Immature natural killer cell (primary cell): ENCODE measurements around the gene TSPAN15. TPM values are rescaled to one million over a fixed set of nuclear protein-coding genes. Genes with fewer than 3 reads are reported as not detected.

Source experiments
- DNase-seq, 3 donors: peaks; one replicate each; pipeline ENCODE4 v3.0.0; 2022; ENCODE audit warnings: mixed read lengths in 1 of 3
- H3K27ac Mint-ChIP-seq, 6 donors: one replicate each; pipeline ENCODE4 v1.8.0; 2020; ENCODE audit warnings: mixed read lengths in 6 of 6, mild to moderate bottlenecking in 5 of 6, inconsistent platforms in 4 of 6, moderate library complexity in 3 of 6
- H3K27me3 Mint-ChIP-seq, 3 donors: one replicate each; pipeline ENCODE4 v1.8.0; 2020 to 2021; ENCODE audit warnings: low read depth in 3 of 3, mild to moderate bottlenecking in 3 of 3, mixed read lengths in 3 of 3, moderate library complexity in 3 of 3, inconsistent platforms in 1 of 3
- H3K36me3 Mint-ChIP-seq, 3 donors: one replicate each; pipeline ENCODE4 v1.8.0; 2020; ENCODE audit warnings: mixed read lengths in 3 of 3, inconsistent platforms in 2 of 3, mild to moderate bottlenecking in 2 of 3
- H3K4me1 Mint-ChIP-seq, 2 donors: one replicate each; pipeline ENCODE4 v1.8.0; 2020; ENCODE audit warnings: inconsistent platforms in 2 of 2, mild to moderate bottlenecking in 2 of 2, mixed read lengths in 2 of 2, moderate library complexity in 1 of 2
- H3K4me3 Mint-ChIP-seq, 5 donors: one replicate each; pipeline ENCODE4 v1.8.0; 2020; ENCODE audit warnings: mild to moderate bottlenecking in 5 of 5, mixed read lengths in 5 of 5, inconsistent platforms in 3 of 5, moderate library complexity in 3 of 5
- H3K9me3 Mint-ChIP-seq, 6 donors: one replicate each; pipeline ENCODE4 v1.8.0; 2020; ENCODE audit warnings: mild to moderate bottlenecking in 6 of 6, mixed read lengths in 6 of 6, inconsistent platforms in 4 of 6, moderate library complexity in 3 of 6
- polyA plus RNA-seq, 3 donors: library from polyadenylated mRNA; unstranded; fragments of 300-500 nt; fragmentation: Illumina TruSeq; gene quantifications; one replicate each; pipeline ENCODE4 v1.2.3, GENCODE V29; 2021

Gene TSPAN15
- polyA plus RNA-seq, 3 donors from 2014 or later = 0.39 to 2.4 TPM; not detected in 1

DNA sequence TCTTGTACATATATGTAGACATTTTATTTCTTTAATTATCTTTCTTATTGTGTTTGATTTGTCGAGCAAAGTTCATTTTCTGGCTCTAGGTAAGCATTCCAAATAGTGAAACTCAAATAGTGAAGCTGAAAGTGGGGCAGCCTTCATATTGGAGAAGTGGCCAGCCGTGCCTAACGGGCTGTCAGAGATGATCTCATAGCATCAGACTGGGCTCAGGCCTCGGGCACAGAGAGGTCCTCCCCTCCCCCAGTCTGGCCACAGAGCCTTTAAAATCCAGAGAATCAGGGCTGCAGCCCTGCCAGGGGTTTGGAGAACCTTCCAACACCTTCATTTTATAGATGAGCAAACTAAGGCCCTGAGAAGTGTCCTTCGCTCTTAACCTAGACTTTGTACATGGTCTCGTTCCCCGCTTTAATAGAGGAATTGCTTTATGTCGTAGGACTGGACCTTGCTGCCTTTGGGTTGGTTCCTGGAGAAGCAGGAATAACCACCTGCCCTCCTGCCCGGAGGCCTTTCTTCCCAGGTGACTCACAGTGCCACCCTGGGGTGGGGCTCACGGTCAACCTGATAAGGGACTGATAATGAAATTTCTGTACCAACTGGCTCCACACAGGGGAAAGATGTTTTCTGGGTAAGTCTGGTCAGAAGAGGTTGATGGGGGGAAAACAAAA, 7.3 kb downstream of the TSPAN15 start:
- no peak overlapping the region for H3K4me3 Mint-ChIP-seq

DNA sequence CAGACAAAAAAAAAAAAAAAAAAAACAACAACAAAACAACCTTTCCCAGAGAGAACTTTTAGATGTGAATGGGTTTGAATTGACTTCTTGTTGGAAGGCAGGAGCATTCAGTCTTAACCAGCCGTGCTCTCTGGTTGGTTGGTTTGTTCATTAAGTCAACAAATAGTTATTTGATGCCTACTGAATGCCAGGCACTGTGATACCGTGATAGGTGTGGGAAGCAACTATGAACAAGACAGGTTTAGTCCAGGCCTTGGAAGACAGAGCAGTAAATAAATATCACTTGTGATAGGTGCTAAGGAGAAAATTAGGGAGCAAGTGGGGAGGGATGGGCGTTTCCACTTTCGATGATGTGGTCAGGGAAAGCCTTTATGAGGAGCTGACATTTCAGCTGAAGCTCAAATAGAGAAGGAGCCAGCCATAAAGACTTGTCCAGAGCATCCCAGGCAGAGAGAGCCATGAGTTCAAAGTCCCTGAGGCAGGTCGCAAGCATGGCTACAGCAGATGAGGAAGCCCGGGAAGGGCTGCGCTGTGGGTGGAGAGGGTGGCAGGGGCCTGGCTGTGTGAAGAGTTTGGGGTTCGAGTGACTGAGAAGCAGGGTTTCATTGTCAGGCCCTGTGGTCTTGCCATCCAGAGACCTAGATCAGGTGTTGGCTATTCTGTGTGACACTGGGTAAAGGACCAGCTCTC, 8.0 kb downstream of the TSPAN15 start:
- H3K27me3 Mint-ChIP-seq = peaks cover 1 to 5% (median 4%) of the 10 kb centered on the region in 3 donors
- no peaks in the 10 kb centered on the region for H3K9me3 Mint-ChIP-seq
- no peak overlapping the region for H3K4me3 Mint-ChIP-seq
- H3K36me3 Mint-ChIP-seq = no peaks in the 10 kb centered on the region
- H3K4me1 Mint-ChIP-seq = peaks cover 6% of the 10 kb centered on the region in 2 donors
- no peak for DNase-seq
- no peak overlapping the region for H3K27ac Mint-ChIP-seq

More for the DNA sequence above, 7.3 kb downstream of the TSPAN15 start:
- no peak for DNase-seq
- Mint-ChIP-seq H3K27ac (no peak overlapping the region), H3K27me3 (peaks cover 1 to 5% (median 4%) of the 10 kb centered on the region in 3 donors), H3K4me1 (no peaks in the 10 kb centered on the region), H3K36me3 (no peaks in the 10 kb centered on the region), H3K9me3 (no peaks in the 10 kb centered on the region)

DNA sequence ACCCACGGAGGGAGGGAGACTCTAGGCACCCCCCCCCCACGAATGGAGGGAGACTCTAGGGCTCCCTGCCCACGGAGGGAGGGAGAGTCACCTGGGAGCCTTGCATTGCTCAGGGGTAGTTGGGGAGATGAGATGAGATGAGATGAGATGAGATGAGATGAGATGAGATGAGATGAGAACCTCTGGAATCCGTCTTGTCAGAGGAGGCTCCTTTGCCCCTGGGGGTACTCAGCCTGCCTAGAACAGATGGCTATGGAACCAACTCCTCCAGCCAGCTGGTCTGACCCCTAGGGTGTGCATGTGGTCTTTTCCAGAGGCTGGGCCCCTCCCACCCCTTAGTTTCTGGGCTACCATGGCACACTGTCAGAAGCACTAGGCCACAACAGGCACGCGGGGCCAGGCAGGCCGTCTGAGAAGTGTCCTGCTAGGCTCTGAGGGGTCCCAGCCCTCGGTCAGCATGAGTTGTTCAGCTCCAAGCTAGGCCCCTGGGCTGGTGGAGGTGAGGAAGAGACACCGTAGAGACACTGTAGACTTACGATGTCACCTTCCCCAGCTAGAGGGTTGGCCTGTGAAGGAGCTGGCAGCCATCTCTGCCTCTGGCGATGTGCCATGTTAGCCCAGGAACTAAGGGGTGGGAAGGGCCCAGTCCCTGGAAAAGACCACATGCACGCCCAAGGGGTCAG, 8.8 kb downstream of the TSPAN15 start:
- no peak overlapping the region for H3K27ac Mint-ChIP-seq
- H3K9me3 Mint-ChIP-seq = no peaks in the 10 kb centered on the region
- peaks cover 14% of the 10 kb centered on the region in 2 donors for H3K4me1 Mint-ChIP-seq
- peaks cover 1 to 5% (median 4%) of the 10 kb centered on the region in 3 donors for H3K27me3 Mint-ChIP-seq
- no peak overlapping the region for H3K4me3 Mint-ChIP-seq
- no peaks in the 10 kb centered on the region for H3K36me3 Mint-ChIP-seq
- DNase-seq = no peak

DNA sequence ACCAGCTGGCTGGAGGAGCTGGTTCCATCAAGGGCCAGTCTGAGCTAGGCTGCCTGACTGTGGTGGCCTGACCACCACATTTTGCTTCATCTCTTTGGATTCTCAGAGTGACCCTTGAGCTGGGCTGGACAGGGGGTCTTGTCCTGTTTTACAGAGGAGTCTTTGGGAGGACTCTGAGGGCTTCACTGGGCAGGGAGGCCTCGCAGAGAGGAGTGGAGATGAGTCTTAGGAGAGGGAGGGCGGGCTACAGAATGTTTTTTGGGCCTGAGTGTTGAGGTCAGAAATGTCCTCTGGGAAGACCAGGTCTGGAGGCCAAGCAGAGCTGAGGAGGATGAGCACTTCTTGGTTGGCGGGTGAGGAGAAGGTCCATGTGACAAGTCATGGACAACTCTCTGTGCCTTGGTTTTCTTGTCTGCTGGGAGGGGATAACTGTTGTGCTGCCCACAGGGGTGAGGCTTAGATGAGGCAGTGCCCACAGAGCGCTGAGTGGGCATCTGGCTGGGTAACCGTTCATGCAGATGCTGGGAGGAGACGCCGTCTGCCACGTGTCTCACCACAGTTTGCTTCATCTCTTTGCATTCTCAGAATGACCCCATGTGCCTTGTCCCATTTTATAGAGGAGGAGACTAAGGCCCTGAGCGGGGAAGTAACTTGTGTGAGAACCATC, 9.4 kb downstream of the TSPAN15 start:
- Mint-ChIP-seq H3K4me3 (no peak overlapping the region), H3K4me1 (peaks cover 21% of the 10 kb centered on the region in 2 donors), H3K36me3 (no peaks in the 10 kb centered on the region)

GRCh38 chr10:69461243-69462025, 10.2 kb downstream of the TSPAN15 start:
- Mint-ChIP-seq H3K36me3 (no peaks in the 10 kb centered on the region), H3K4me1 (peaks cover 23 to 28% of the 10 kb centered on the region in 2 donors), H3K27me3 (peaks cover 0 to 7% (median 1%) of the 10 kb centered on the region in 3 donors), H3K27ac (no peak overlapping the region), H3K4me3 (no peak overlapping the region), H3K9me3 (no peaks in the 10 kb centered on the region)
- DNase-seq = no peak

More for the DNA sequence above, 9.4 kb downstream of the TSPAN15 start:
- no peak for DNase-seq
- H3K27ac Mint-ChIP-seq = peak overlapping the region in 2 of 6 donors; percentile 10 to 32
- H3K9me3 Mint-ChIP-seq = no peaks in the 10 kb centered on the region
- peaks cover 1 to 7% (median 2%) of the 10 kb centered on the region in 3 donors for H3K27me3 Mint-ChIP-seq

GRCh38 chr10:69463886-69464285, 12.6 kb downstream of the TSPAN15 start:
- Mint-ChIP-seq H3K27me3 (peaks cover 0 to 7% (median 0%) of the 10 kb centered on the region in 3 donors), H3K27ac (peak overlapping the region in 3 of 6 donors; percentile 81 to 89 (median 88)), H3K4me3 (peak overlapping the region in 4 of 5 donors; percentile 17 to 65 (median 38)), H3K36me3 (no peaks in the 10 kb centered on the region), H3K9me3 (no peaks in the 10 kb centered on the region), H3K4me1 (peaks cover 23 to 31% of the 10 kb centered on the region in 2 donors)
- no peak for DNase-seq

- Mint-ChIP-seq H3K4me1 (peaks cover 23 to 31% of the 10 kb centered on the region in 2 donors), H3K4me3 (peak overlapping the region in 3 of 5 donors; percentile 34 to 65 (median 59)), H3K36me3 (no peaks in the 10 kb centered on the region)
Observed at GRCh38 chr10:69464401-69464800, 13.1 kb downstream of the TSPAN15 start.

GRCh38 chr10:69464801-69465401, 13.6 kb downstream of the TSPAN15 start:
- H3K36me3 Mint-ChIP-seq = no peaks in the 10 kb centered on the region
- peaks cover 0 to 3% (median 0%) of the 10 kb centered on the region in 3 donors for H3K27me3 Mint-ChIP-seq
- H3K4me1 Mint-ChIP-seq = peaks cover 23 to 31% of the 10 kb centered on the region in 2 donors
- H3K9me3 Mint-ChIP-seq = no peaks in the 10 kb centered on the region
- DNase-seq = peak in 1 of 3 donors; percentile 21
- H3K27ac Mint-ChIP-seq = peak overlapping the region; percentile 49 to 89 (median 82)
- H3K4me3 Mint-ChIP-seq = peak overlapping the region in 4 of 5 donors; percentile 23 to 65 (median 52)

More at GRCh38 chr10:69464401-69464800, 13.1 kb downstream of the TSPAN15 start:
- Mint-ChIP-seq H3K27ac (peak overlapping the region in 4 of 6 donors; percentile 80 to 89 (median 84)), H3K27me3 (peaks cover 0 to 4% (median 0%) of the 10 kb centered on the region in 3 donors), H3K9me3 (no peaks in the 10 kb centered on the region)
- no peak for DNase-seq

DNA sequence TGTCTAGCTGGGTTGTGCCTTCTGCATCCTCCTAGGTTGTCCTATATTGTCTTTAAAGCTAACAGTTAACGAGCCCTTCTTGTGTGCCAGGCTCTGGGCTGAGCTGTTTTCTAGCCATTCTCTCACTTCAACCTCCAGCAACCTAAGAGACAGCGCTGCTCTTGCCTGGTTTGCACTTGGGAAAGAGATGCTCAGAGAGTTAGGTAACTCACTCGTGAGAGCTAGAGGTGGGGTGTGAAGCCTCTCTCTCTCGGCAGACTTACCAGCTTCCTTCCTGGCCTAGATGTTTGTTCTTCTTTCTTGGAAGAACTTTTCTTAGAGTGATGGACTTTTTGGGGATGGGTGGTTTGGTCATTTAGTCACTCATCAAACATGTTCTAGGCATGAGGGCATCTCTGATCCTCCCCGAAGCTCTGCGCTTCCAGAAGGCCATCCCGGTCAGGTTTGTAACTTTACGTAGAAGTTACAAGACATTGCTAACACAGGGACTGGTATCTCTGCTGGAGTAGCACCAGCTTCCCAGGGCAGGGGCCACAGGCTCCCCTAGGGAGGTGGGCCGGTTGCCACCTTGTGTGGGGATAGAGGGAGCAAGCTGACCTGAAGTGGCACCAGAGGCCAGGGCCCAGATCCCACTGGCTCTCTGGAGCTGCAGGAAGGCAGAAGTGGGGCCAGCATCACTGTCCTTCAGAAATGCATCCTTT, 14.3 kb downstream of the TSPAN15 start:
- Mint-ChIP-seq H3K4me3 (peak overlapping the region; percentile 23 to 65 (median 44)), H3K4me1 (peaks cover 23 to 31% of the 10 kb centered on the region in 2 donors), H3K36me3 (no peaks in the 10 kb centered on the region), H3K9me3 (no peaks in the 10 kb centered on the region), H3K27ac (peak overlapping the region; percentile 49 to 89 (median 80)), H3K27me3 (peaks cover 0 to 3% (median under 1%) of the 10 kb centered on the region in 3 donors)
- no peak for DNase-seq

DNA sequence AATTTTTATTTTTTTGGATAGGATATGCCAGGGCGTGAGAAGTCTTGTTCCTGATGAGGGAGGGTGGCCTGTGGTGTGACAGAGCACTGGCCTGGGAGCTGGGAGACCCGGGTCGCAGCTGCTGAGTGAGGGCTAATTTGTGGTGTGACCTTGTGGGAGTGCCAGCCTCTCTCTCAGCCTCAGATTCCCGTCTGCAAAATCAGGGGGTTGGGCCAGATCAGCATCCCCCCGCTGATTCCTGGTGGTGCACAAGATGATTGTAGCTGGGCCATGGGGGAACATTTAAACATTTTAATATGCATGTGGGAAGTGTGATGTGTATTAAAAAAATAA, 14.9 kb downstream of the TSPAN15 start:
- Mint-ChIP-seq H3K9me3 (no peaks in the 10 kb centered on the region), H3K27me3 (peaks cover 3 to 4% (median 4%) of the 10 kb centered on the region in 3 donors), H3K27ac (peak overlapping the region in 4 of 6 donors; percentile 40 to 89 (median 84)), H3K4me1 (peaks cover 23 to 31% of the 10 kb centered on the region in 2 donors), H3K36me3 (no peaks in the 10 kb centered on the region), H3K4me3 (peak overlapping the region in 2 of 5 donors; percentile 59 to 65)
- DNase-seq = no peak

DNA sequence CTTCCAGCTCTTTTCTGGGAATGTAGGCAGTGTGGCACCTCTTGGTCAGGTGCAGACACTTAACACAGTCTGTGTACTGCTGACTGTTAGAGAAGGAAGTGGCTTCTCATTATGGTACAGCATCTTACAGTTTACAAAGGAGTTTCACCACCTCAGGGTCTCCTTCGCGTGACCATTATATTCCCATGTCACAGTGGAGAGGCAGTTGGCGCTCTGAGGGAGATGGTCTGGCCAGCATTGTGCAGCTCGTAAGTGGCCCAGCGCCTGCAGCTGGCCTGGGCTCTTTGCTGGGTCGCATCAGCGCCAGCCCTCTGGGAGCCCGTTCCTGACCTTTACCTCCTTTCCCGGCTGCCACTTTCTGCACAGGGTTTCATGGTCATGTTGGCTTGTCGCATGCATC, 15.4 kb downstream of the TSPAN15 start:
- Mint-ChIP-seq H3K27ac (peak overlapping the region in 2 of 6 donors; percentile 14 to 88), H3K4me3 (peak overlapping the region in 1 of 5 donors; percentile 65), H3K9me3 (no peaks in the 10 kb centered on the region), H3K36me3 (no peaks in the 10 kb centered on the region), H3K4me1 (peaks cover 23 to 31% of the 10 kb centered on the region in 2 donors), H3K27me3 (peaks cover 3 to 5% (median 4%) of the 10 kb centered on the region in 3 donors)
- no peak for DNase-seq
